Measurements from ENCODE around the gene CEACAM19.
"Not testable (repeated sequence)": the region's sequence is repeated elsewhere in the genome, so short reads cannot be mapped to it uniquely, and the experiment has no call there.

The CEACAM19 gene

GRCh38 chr19:44703336-44704078 lies 32.2 kb downstream of the CEACAM19 start:
- no peak for DNase-seq

GRCh38 chr19:44704982-44705381 lies 33.7 kb downstream of the CEACAM19 start:
- DNase-seq, result no peak

- no peak for DNase-seq
Measured at GRCh38 chr19:44705502-44706010, 34.3 kb downstream of the CEACAM19 start.

GRCh38 chr19:44706506-44707236 lies 35.4 kb downstream of the CEACAM19 start:
- no peak for DNase-seq

- DNase-seq, result no peak
Measured at GRCh38 chr19:44707794-44708193, 36.5 kb downstream of the CEACAM19 start.

- no peak for DNase-seq
Measured at GRCh38 chr19:44708940-44709339, 37.7 kb downstream of the CEACAM19 start.

- not testable (repeated sequence) for DNase-seq
Measured at GRCh38 chr19:44709434-44710266, 38.4 kb downstream of the CEACAM19 start.

GRCh38 chr19:44710483-44710882 lies 39.2 kb downstream of the CEACAM19 start:
- DNase-seq, result no peak

- DNase-seq, result no peak
Measured at GRCh38 chr19:44712864-44713515, 41.7 kb downstream of the CEACAM19 start.

- no peak for DNase-seq
Measured at GRCh38 chr19:44714597-44715169, 43.4 kb downstream of the CEACAM19 start.

GRCh38 chr19:44717603-44718002 lies 46.3 kb downstream of the CEACAM19 start:
- DNase-seq, result no peak

GRCh38 chr19:44718441-44719261 lies 47.4 kb downstream of the CEACAM19 start:
- DNase-seq, result no peak

- DNase-seq, result no peak
Measured at GRCh38 chr19:44719262-44719701, 48.0 kb downstream of the CEACAM19 start.

GRCh38 chr19:44720396-44720795 lies 49.1 kb downstream of the CEACAM19 start:
- not testable (repeated sequence) for DNase-seq

GRCh38 chr19:44720945-44721344 lies 49.7 kb downstream of the CEACAM19 start:
- no peak for DNase-seq

GRCh38 chr19:44721369-44721768 lies 50.1 kb downstream of the CEACAM19 start:
- not testable (repeated sequence) for DNase-seq

- DNase-seq, result no peak
Measured at GRCh38 chr19:44722131-44723121, 51.1 kb downstream of the CEACAM19 start.

- DNase-seq, result no peak
Measured at GRCh38 chr19:44723299-44723951, 52.1 kb downstream of the CEACAM19 start.

- DNase-seq, result peak; percentile 73
Measured at GRCh38 chr19:44723952-44724319, 52.7 kb downstream of the CEACAM19 start.
